Fibroblast of pulmonary artery (primary cell): Measurements from ENCODE around the gene EZH1.

Experiments
- DNase-seq: peaks from one replicate; pipeline ENCODE4 v3.0.0-alpha.2; 2010; ENCODE audit warnings: low read depth
- H3K4me3 ChIP-seq: replicated peaks from 2 replicates; pipeline ENCODE4 v1.5.1; 2011; ENCODE audit warnings: low read depth, mild to moderate bottlenecking, control low read depth, low read length, moderate library complexity
- CTCF ChIP-seq: IDR thresholded peaks from 2 replicates; pipeline ENCODE4 v1.5.1; 2011; ENCODE audit warnings: mild to moderate bottlenecking, control low read depth, low read length, inconsistent platforms; ENCODE audit errors: missing control alignments

The EZH1 gene

GRCh38 chr17:42744806-42745617 lies at the start of gene EZH1:
EZH1 (minus strand) TSS chr17:42745040; CDS start chr17:42728941, 16,099 bp downstream.
- TF ChIP-seq CTCF, result no peak
- peak within 1 kb of the TSS; percentile 75 for H3K4me3 ChIP-seq
- DNase-seq, result peak; percentile 91

GRCh38 chr17:42792545-42792944 lies 47.7 kb upstream of the EZH1 start:
- no peak overlapping the region for H3K4me3 ChIP-seq
- no peak for TF ChIP-seq CTCF
- DNase-seq, result no peak

GRCh38 chr17:42791948-42792347 lies 47.1 kb upstream of the EZH1 start:
- H3K4me3 ChIP-seq, result no peak overlapping the region
- DNase-seq, result no peak
- TF ChIP-seq CTCF, result no peak

- no peak for DNase-seq
- no peak overlapping the region for H3K4me3 ChIP-seq
- TF ChIP-seq CTCF, result no peak
These were observed 42.4 kb upstream of the EZH1 start for GRCh38 chr17:42787266-42787665.

GRCh38 chr17:42784811-42785592 lies 40.2 kb upstream of the EZH1 start:
- no peak overlapping the region for H3K4me3 ChIP-seq
- DNase-seq, result no peak
- no peak for TF ChIP-seq CTCF

GRCh38 chr17:42784409-42784808 lies 39.6 kb upstream of the EZH1 start:
- no peak overlapping the region for H3K4me3 ChIP-seq
- no peak for DNase-seq
- TF ChIP-seq CTCF, result no peak
